SK-N-MC (cell line): ENCODE results near the gene EGFL8.
"Not testable (repeated sequence)": the region's sequence is repeated elsewhere in the genome, so short reads cannot be mapped to it uniquely, and the experiment has no call there.

Experiments
- DNase-seq: peaks from one replicate; pipeline ENCODE4 v3.0.0-alpha.2; 2011; ENCODE audit warnings: low read depth, low spot score
- H3K27ac ChIP-seq: fragments of 200-600 bp; sonication (generic); 2 replicates; pipeline ENCODE4 v1.5.1; 2016; ENCODE audit warnings: mixed run types
- H3K36me3 ChIP-seq: fragments of 200-600 bp; sonication (generic); 2 replicates; pipeline ENCODE4 v1.6.1; 2017; ENCODE audit warnings: antibody characterized with exemption, low read length, mixed read lengths; ENCODE audit not compliant: insufficient read depth
- H3K4me3 ChIP-seq: fragments of 200-600 bp; sonication (generic); 2 replicates; pipeline ENCODE4 v1.5.1; 2016
- H3K9ac ChIP-seq: fragments of 200-600 bp; sonication (generic); 2 replicates; pipeline ENCODE4 v1.8.0; 2017; ENCODE audit warnings: mixed run types, mixed read lengths; ENCODE audit not compliant: insufficient read length
- H3K9me3 ChIP-seq: fragments of 200-600 bp; sonication (generic); 2 replicates; pipeline ENCODE4 v1.6.1; 2017; ENCODE audit warnings: low read depth, mild to moderate bottlenecking, antibody characterized with exemption, low read length, moderate library complexity, mixed read lengths
- EZH2 ChIP-seq: fragments of 200-600 bp; sonication (generic); IDR thresholded peaks from one replicate; pipeline ENCODE4 v1.6.1; 2017; ENCODE audit warnings: antibody characterized with exemption
- FOXP2 ChIP-seq: optimal IDR thresholded peaks from 2 replicates; pipeline ENCODE3; 2011; ENCODE audit warnings: mild to moderate bottlenecking, moderate library complexity; ENCODE audit not compliant: insufficient read depth; ENCODE audit errors: extremely low read length, control extremely low read depth
- POLR2AphosphoS5 ChIP-seq: IDR thresholded peaks from 2 replicates; pipeline ENCODE4 v1.6.1; 2012; ENCODE audit warnings: mild to moderate bottlenecking, low read depth, low read length, borderline replicate concordance

EGFL8 gene

DNA sequence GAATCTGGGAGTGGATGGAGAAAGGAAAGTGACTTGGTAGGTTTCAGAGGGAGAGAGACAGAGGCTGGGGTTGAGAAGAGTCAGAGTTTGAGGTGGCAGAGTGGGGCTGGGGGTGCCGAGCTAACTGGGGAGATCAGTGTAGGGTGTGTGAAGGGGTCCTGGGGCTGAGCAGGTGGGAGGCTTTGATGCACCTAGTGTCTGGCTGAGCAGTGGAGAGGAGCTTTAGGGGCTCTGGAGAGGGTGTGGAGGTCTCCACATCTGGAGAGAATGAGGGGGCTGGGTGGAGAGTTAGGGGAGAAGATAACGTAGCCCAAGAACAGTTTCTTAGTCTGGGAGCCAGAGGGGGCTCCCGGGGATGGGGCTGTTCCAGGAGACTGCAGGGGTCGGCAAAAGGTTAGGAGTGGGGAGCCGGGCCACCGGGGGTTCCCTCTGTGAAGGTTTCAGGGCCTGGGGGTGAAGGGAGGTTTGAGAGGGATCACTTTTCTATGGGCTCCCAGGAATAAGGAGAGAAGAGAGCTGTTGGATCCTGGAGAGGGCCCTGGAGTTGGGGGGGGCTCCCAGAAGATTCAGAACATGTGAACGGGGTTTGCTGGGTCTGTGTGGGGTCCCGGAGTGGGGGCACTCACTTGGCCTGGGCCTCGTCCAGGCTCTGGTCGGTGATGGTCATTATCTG, 24.8 kb downstream of the EGFL8 start:
- Histone ChIP-seq H3K9me3 (no peaks in the 10 kb centered on the region), H3K4me3 (peak overlapping the region; percentile 87), H3K27ac (peak overlapping the region; percentile 87), H3K9ac (peak overlapping the region; percentile 90), H3K36me3 (peaks cover 21% of the 10 kb centered on the region)
- TF ChIP-seq FOXP2 (no peak), POLR2AphosphoS5 (no peak), EZH2 (no peak)
- no peak for DNase-seq

- peak overlapping the region; percentile 90 for H3K9ac ChIP-seq
Measured at GRCh38 chr6:32189742-32190053, 25.3 kb downstream of the EGFL8 start.

DNA sequence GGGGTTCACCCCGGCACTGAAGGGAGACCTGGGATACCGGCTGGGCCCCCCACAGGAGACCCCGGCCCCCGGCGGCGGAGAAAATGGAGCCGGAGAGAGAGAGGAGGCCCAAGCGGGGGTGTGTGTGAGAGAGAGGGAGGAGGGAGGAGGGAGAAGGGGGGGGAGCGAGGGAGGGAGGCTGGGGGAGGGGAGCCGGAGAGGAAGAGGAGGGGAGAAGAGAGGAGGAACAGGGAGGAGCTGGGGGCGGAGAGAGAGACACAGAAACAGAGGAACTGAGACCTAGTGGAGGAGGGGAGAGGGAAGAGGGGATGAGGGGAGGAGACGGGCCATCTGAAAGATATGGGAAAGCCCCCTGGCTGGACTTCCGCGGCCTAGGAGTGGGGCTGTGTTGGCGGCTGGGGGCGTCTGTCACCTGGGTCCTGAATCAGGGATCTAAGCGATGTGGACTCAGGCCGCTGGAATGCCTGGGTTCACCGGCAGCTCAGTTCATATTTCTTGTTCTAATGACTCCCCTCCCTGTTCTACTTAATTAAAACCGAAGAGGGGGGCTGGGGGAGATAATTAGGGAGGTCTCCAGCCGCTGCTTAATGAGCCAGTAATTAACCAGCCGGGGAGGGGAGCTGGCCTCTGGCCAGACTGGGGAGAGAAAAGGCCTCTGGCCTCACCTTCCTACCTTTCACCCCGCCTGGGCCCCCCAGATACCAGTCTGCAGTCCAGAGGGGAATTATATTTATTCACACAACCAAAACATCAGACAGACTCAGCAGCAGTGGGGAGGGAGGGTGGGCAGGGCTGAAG, 25.9 kb downstream of the EGFL8 start, which contains the start of gene PBX2:
PBX2 (minus strand) TSS at position 149 of the 798 bp plus-strand sequence. CDS start 287 bp downstream, outside the sequence.
- H3K4me3 ChIP-seq = peak within 1 kb of the TSS; percentile 87
- DNase-seq = peak; percentile 79
- no peaks in the 10 kb centered on the region for H3K9me3 ChIP-seq
- peak within 1 kb of the TSS; percentile 90 for H3K9ac ChIP-seq
- peaks cover 21% of the 10 kb centered on the region for H3K36me3 ChIP-seq
- TF ChIP-seq EZH2 (no peak), POLR2AphosphoS5 (peak; percentile 63), FOXP2 (no peak)
- H3K27ac ChIP-seq = peak within 1 kb of the TSS; percentile 97

More at GRCh38 chr6:32189742-32190053, 25.3 kb downstream of the EGFL8 start:
- Histone ChIP-seq H3K36me3 (peaks cover 21% of the 10 kb centered on the region), H3K27ac (peak overlapping the region; percentile 87), H3K4me3 (peak overlapping the region; percentile 87), H3K9me3 (no peaks in the 10 kb centered on the region)
- TF ChIP-seq EZH2 (no peak), POLR2AphosphoS5 (no peak), FOXP2 (no peak)
- DNase-seq = no peak

GRCh38 chr6:32190911-32191677, 26.7 kb downstream of the EGFL8 start:
- H3K27ac ChIP-seq = peak overlapping the region; percentile 97
- H3K4me3 ChIP-seq = peak overlapping the region; percentile 87

DNA sequence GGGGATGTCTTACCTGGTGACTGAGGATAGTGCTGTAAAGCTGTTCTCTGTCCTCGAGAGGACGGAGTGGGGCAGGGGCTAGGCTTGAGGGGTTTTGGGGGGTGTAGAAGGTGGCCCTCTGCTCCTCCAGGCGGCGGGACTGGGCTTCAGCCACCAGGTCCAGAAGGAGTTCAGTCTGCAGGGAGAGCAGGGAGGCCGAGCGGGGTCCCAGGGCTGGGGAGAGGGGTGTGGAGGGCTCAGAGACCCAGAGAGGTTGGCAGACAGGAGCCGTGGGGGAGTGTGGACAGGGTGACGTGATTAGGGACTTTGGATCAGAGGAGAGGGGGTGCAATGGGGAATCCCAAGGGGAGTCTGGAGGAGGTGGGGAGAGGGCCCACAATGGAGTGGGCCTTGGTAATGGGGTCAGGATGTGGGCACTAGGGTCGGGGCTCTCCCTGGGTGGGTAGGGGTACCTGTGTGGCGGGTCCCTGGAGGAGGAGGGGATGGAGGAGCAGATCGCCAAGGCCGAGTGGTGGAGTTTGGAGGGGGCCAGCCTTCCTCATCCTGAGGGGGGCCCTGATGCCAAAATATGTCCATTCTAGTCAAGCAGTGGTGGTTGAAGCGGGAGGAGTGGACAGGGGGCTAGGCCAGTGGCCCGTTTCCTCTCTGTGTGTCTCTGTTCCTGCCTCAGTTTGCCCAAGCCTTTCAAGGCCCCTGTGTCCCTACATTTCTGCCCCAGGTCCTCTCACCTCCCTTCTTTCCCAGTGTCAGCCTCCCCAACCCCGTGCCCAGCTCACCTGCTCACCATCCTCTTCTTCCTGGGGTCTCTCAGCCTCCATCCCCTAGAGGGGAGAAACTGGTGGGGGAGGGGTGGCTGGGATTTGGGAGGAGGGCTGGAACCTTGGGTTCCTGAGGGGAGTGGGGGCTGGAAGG, 27.6 kb downstream of the EGFL8 start:
- peak overlapping the region; percentile 66 for H3K9ac ChIP-seq
- H3K4me3 ChIP-seq = peak overlapping the region; percentile 69
- DNase-seq = no peak
- TF ChIP-seq POLR2AphosphoS5 (no peak), FOXP2 (no peak), EZH2 (no peak)
- no peaks in the 10 kb centered on the region for H3K9me3 ChIP-seq
- peaks cover 15% of the 10 kb centered on the region for H3K36me3 ChIP-seq
- H3K27ac ChIP-seq = peak overlapping the region; percentile 97

More at GRCh38 chr6:32190911-32191677, 26.7 kb downstream of the EGFL8 start:
- peaks cover 21% of the 10 kb centered on the region for H3K36me3 ChIP-seq
- no peak for DNase-seq
- H3K9ac ChIP-seq = peak overlapping the region; percentile 66
- no peaks in the 10 kb centered on the region for H3K9me3 ChIP-seq
- TF ChIP-seq FOXP2 = no peak
- TF ChIP-seq POLR2AphosphoS5 = no peak
- TF ChIP-seq EZH2 = no peak

- TF ChIP-seq FOXP2 (peak; percentile 69), POLR2AphosphoS5 (peak; percentile 65), EZH2 (no peak)
- H3K4me3 ChIP-seq = peak within 1 kb of the TSS; percentile 69
- H3K36me3 ChIP-seq = peaks cover 8% of the 10 kb centered on the region
- peak within 1 kb of the TSS; percentile 66 for H3K9ac ChIP-seq
- DNase-seq = peak; percentile 91
- H3K27ac ChIP-seq = peak within 1 kb of the TSS; percentile 97
- H3K9me3 ChIP-seq = no peaks in the 10 kb centered on the region
Measured at GRCh38 chr6:32192608-32193039, 28.2 kb downstream of the EGFL8 start, which contains the start of gene GPSM3. TSS of gene GPSM3 (minus strand) at chr6:32192643. CDS start at chr6:32192513, 130 bp downstream.

GRCh38 chr6:32193096-32193495, 28.7 kb downstream of the EGFL8 start:
- not testable (repeated sequence) for H3K9me3 ChIP-seq, H3K36me3 ChIP-seq, DNase-seq
- H3K27ac ChIP-seq = peak overlapping the region; percentile 97
- H3K9ac ChIP-seq = peak overlapping the region; percentile 57
- H3K4me3 ChIP-seq = peak overlapping the region; percentile 69

DNA sequence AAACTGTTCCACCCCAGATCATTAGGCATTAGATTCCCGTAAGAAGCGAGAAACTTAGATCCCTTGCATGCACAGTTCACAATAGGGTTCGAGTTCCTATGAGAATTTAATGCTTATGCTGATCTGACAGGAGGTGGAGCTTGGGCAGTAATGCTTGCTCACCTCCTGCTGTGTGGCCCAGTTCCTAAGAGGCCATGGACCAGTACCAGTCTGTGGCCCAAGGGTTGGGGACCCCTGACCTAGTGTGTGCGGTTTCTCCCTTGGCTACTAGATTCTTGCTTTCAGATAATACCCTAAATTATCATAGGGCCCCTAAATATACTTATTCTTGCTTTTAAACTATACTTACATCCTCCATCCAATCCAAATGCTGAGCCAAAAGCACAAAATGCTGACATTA, 30.0 kb downstream of the EGFL8 start:
- H3K36me3 ChIP-seq = no peaks in the 10 kb centered on the region
- no peaks in the 10 kb centered on the region for H3K9me3 ChIP-seq
- DNase-seq = no peak
- H3K9ac ChIP-seq = no peak overlapping the region
- TF ChIP-seq FOXP2 (no peak), EZH2 (no peak), POLR2AphosphoS5 (no peak)
- H3K4me3 ChIP-seq = peak overlapping the region; percentile 87
- H3K27ac ChIP-seq = peak overlapping the region; percentile 97
